BLaER1 treated with 17β-estradiol and CSF1 and Interleukin-3, amounts not matched to agents 10 nM and 100 nM (cell line): ENCODE results near the gene TBC1D26.
"Not testable (repeated sequence)": the region's sequence is repeated elsewhere in the genome, so short reads cannot be mapped to it uniquely, and the experiment has no call there.

Experiments
- H3K27ac ChIP-seq, 11 experiments: shearing (Covaris generic); formaldehyde crosslinking; 2 replicates each; pipeline ENCODE4 v1.8.1; 2022
- H3K27me3 ChIP-seq, 11 experiments: shearing (Covaris generic); formaldehyde crosslinking; 2 replicates each; pipeline ENCODE4 v1.8.1; 2022
- H3K36me3 ChIP-seq, 11 experiments: shearing (Covaris generic); formaldehyde crosslinking; 2 replicates each; pipeline ENCODE4 v1.8.1; 2022
- H3K4me1 ChIP-seq, 10 experiments: shearing (Covaris generic); formaldehyde crosslinking; 2 replicates each; pipeline ENCODE4 v1.8.1; 2022
- H3K4me2 ChIP-seq, 11 experiments: shearing (Covaris generic); formaldehyde crosslinking; 2 replicates each; pipeline ENCODE4 v1.8.1; 2022
- H3K4me3 ChIP-seq, 10 experiments: shearing (Covaris generic); formaldehyde crosslinking; 2 replicates each; pipeline ENCODE4 v1.8.1; 2022
- H3K9ac ChIP-seq, 11 experiments: shearing (Covaris generic); formaldehyde crosslinking; 2 replicates each; pipeline ENCODE4 v1.8.1; 2022
- H3K9me3 ChIP-seq, 11 experiments: shearing (Covaris generic); formaldehyde crosslinking; replicated peaks in 1 of 11; 2 replicates each; pipeline ENCODE4 v1.8.1; 2022
- H4K20me1 ChIP-seq, 11 experiments: shearing (Covaris generic); formaldehyde crosslinking; 2 replicates each; pipeline ENCODE4 v1.8.1; 2022

Gene TBC1D26

GRCh38 chr17:15731900-15732299, at the start of gene TBC1D26:
TBC1D26 (plus strand) TSS chr17:15732283; CDS start chr17:15735349, 3,066 bp downstream.
- H4K20me1 ChIP-seq, H3K9ac ChIP-seq, H3K27ac ChIP-seq, H3K4me3 ChIP-seq, H3K36me3 ChIP-seq, H3K4me2 ChIP-seq, H3K27me3 ChIP-seq, H3K4me1 ChIP-seq: not testable (repeated sequence)
- peaks cover 3 to 12% (median 7%) of the 10 kb centered on the region in 11 experiments; a peak in 16 of 22 replicates for H3K9me3 ChIP-seq

- H3K9me3 ChIP-seq, H3K36me3 ChIP-seq, H4K20me1 ChIP-seq, H3K9ac ChIP-seq, H3K4me1 ChIP-seq, H3K27ac ChIP-seq, H3K27me3 ChIP-seq: not testable (repeated sequence)
- Histone ChIP-seq H3K4me3 (peak overlapping the region in 5 of 10 experiments; percentile 64 to 76 (median 67); a peak in 4 of 20 replicates), H3K4me2 (peak overlapping the region; percentile 76 to 93 (median 82); a peak in 20 of 22 replicates)
Observed at GRCh38 chr17:15683135-15683534, 48.9 kb upstream of the TBC1D26 start.

GRCh38 chr17:15683824-15684478, 48.1 kb upstream of the TBC1D26 start, which contains the start of gene TRIM16:
TRIM16 (minus strand) TSS chr17:15684311; CDS start chr17:15651609, 32,702 bp downstream.
- Histone ChIP-seq H3K27ac (peak within 1 kb of the TSS; percentile 60 to 78 (median 73); a peak in 21 of 22 replicates), H3K9ac (peak within 1 kb of the TSS; percentile 70 to 83 (median 79); a peak in 21 of 22 replicates)
- H3K4me1 ChIP-seq, result not testable (repeated sequence)

GRCh38 chr17:15687494-15687893, 44.6 kb upstream of the TBC1D26 start:
- H4K20me1 ChIP-seq, H3K27ac ChIP-seq, H3K4me3 ChIP-seq, H3K9me3 ChIP-seq, H3K4me2 ChIP-seq, H3K9ac ChIP-seq, H3K36me3 ChIP-seq, H3K4me1 ChIP-seq, H3K27me3 ChIP-seq: not testable (repeated sequence)

More at GRCh38 chr17:15683824-15684478, 48.1 kb upstream of the TBC1D26 start, which contains the start of gene TRIM16:
- Histone ChIP-seq H3K4me2 (peak within 1 kb of the TSS; percentile 76 to 93 (median 82)), H3K4me3 (peak within 1 kb of the TSS; percentile 57 to 76 (median 68))
- H3K27me3 ChIP-seq, H4K20me1 ChIP-seq, H3K36me3 ChIP-seq, H3K9me3 ChIP-seq: not testable (repeated sequence)

GRCh38 chr17:15698967-15699366, 33.1 kb upstream of the TBC1D26 start:
- peak overlapping the region; percentile 55 to 73 (median 64) for H3K4me3 ChIP-seq
- H4K20me1 ChIP-seq, H3K4me1 ChIP-seq, H3K27me3 ChIP-seq: not testable (repeated sequence)
- H3K27ac ChIP-seq, result peak overlapping the region in 9 of 11 experiments; percentile 57 to 82 (median 73); a peak in 17 of 22 replicates
- peaks cover 0 to 33% (median 22%) of the 10 kb centered on the region in 11 experiments; a peak in 20 of 22 replicates for H3K9me3 ChIP-seq
- peak overlapping the region; percentile 34 to 59 (median 48); a peak in 20 of 22 replicates for H3K4me2 ChIP-seq
- peaks cover 0 to 23% (median 15%) of the 10 kb centered on the region in 11 experiments; a peak in 19 of 22 replicates for H3K36me3 ChIP-seq
- H3K9ac ChIP-seq, result peak overlapping the region in 10 of 11 experiments; percentile 75 to 86 (median 80); a peak in 20 of 22 replicates

- Histone ChIP-seq H3K36me3 (peaks cover 0 to 28% (median 19%) of the 10 kb centered on the region in 11 experiments; a peak in 20 of 22 replicates), H3K9ac (peak within 1 kb of the TSS; percentile 75 to 86 (median 79)), H3K9me3 (peaks cover 4 to 34% (median 27%) of the 10 kb centered on the region in 11 experiments; a peak in 21 of 22 replicates), H3K4me3 (peak within 1 kb of the TSS; percentile 55 to 73 (median 64)), H3K4me2 (peak within 1 kb of the TSS; percentile 39 to 59 (median 48)), H3K27ac (peak within 1 kb of the TSS in 10 of 11 experiments; percentile 56 to 82 (median 79); a peak in 19 of 22 replicates)
- H3K27me3 ChIP-seq, H3K4me1 ChIP-seq, H4K20me1 ChIP-seq: not testable (repeated sequence)
Observed at GRCh38 chr17:15699413-15699924, 32.6 kb upstream of the TBC1D26 start, which contains the start of gene ZNF286A. ZNF286A (plus strand) TSS chr17:15699752; CDS start chr17:15700330, 578 bp downstream.

- not testable (repeated sequence) for H3K4me1 ChIP-seq, H3K27me3 ChIP-seq, H4K20me1 ChIP-seq
- Histone ChIP-seq H3K4me2 (peak overlapping the region in 8 of 11 experiments; percentile 11 to 59 (median 50); a peak in 7 of 22 replicates), H3K9ac (peak overlapping the region; percentile 75 to 86 (median 79)), H3K9me3 (peaks cover 8 to 38% (median 32%) of the 10 kb centered on the region in 11 experiments), H3K4me3 (peak overlapping the region; percentile 55 to 73 (median 64)), H3K27ac (peak overlapping the region in 10 of 11 experiments; percentile 56 to 82 (median 79); a peak in 19 of 22 replicates), H3K36me3 (peaks cover 4 to 33% (median 24%) of the 10 kb centered on the region in 11 experiments)
Observed at GRCh38 chr17:15699937-15700336, 32.1 kb upstream of the TBC1D26 start.

- peaks cover 43 to 76% (median 66%) of the 10 kb centered on the region in 11 experiments for H3K36me3 ChIP-seq
Observed at GRCh38 chr17:15704239-15704638, 27.8 kb upstream of the TBC1D26 start.

GRCh38 chr17:15704813-15705212, 27.3 kb upstream of the TBC1D26 start:
- Histone ChIP-seq H3K9me3 (peaks cover 56 to 86% (median 78%) of the 10 kb centered on the region in 11 experiments), H3K36me3 (peaks cover 43 to 82% (median 68%) of the 10 kb centered on the region in 11 experiments), H3K4me3 (peak overlapping the region in 6 of 10 experiments; percentile 28 to 48 (median 35); a peak in 6 of 20 replicates)
- not testable (repeated sequence) for H3K27me3 ChIP-seq, H3K27ac ChIP-seq, H3K9ac ChIP-seq, H3K4me2 ChIP-seq, H3K4me1 ChIP-seq, H4K20me1 ChIP-seq

More at GRCh38 chr17:15704239-15704638, 27.8 kb upstream of the TBC1D26 start:
- peaks cover 51 to 81% (median 75%) of the 10 kb centered on the region in 11 experiments for H3K9me3 ChIP-seq
- not testable (repeated sequence) for H3K27me3 ChIP-seq, H3K4me1 ChIP-seq, H3K4me2 ChIP-seq, H3K9ac ChIP-seq, H3K4me3 ChIP-seq, H3K27ac ChIP-seq, H4K20me1 ChIP-seq

GRCh38 chr17:15708879-15709278, 23.2 kb upstream of the TBC1D26 start:
- not testable (repeated sequence) for H3K4me1 ChIP-seq, H4K20me1 ChIP-seq, H3K27me3 ChIP-seq, H3K27ac ChIP-seq, H3K4me2 ChIP-seq, H3K9ac ChIP-seq
- Histone ChIP-seq H3K9me3 (peaks cover 89 to 96% (median 95%) of the 10 kb centered on the region in 11 experiments), H3K36me3 (peaks cover 73 to 97% (median 83%) of the 10 kb centered on the region in 11 experiments), H3K4me3 (peak overlapping the region in 3 of 10 experiments; percentile 5 to 11 (median 6); a peak in 1 of 20 replicates)

- H3K27me3 ChIP-seq, result not testable (repeated sequence)
- H3K36me3 ChIP-seq, result peaks cover 35 to 68% (median 57%) of the 10 kb centered on the region in 11 experiments
Observed at GRCh38 chr17:15716601-15717563, 15.2 kb upstream of the TBC1D26 start.

GRCh38 chr17:15730535-15730934, 1.5 kb upstream of the TBC1D26 start:
- not testable (repeated sequence) for H3K9ac ChIP-seq, H3K36me3 ChIP-seq, H3K4me3 ChIP-seq, H3K27me3 ChIP-seq, H3K4me1 ChIP-seq, H3K27ac ChIP-seq, H3K4me2 ChIP-seq, H4K20me1 ChIP-seq
- peaks cover 5 to 24% (median 11%) of the 10 kb centered on the region in 11 experiments; a peak in 18 of 22 replicates for H3K9me3 ChIP-seq

More at GRCh38 chr17:15716601-15717563, 15.2 kb upstream of the TBC1D26 start:
- peaks cover 83 to 90% (median 86%) of the 10 kb centered on the region in 11 experiments for H3K9me3 ChIP-seq
- not testable (repeated sequence) for H3K4me2 ChIP-seq, H3K4me1 ChIP-seq, H4K20me1 ChIP-seq, H3K27ac ChIP-seq, H3K9ac ChIP-seq
- peak overlapping the region in 1 of 10 experiments; percentile 11; a peak in 3 of 20 replicates for H3K4me3 ChIP-seq
